Measurements from ENCODE around the gene NPHP4.

GRCh38 chr1:6035303-6035702 is 43.1 kb upstream of the NPHP4 start:
- TF ChIP-seq POLR2AphosphoS5 (IDR thresholded peaks at IDR 0.05; ENCODE audit: borderline replicate concordance, low read depth, low read length): no peak
- TF ChIP-seq EZH2 (IDR thresholded peaks at IDR 0.05): no peak
- TF ChIP-seq FOXP2 (optimal IDR thresholded peaks at IDR 0.05; ENCODE audit: control extremely low read depth, extremely low read length, insufficient read depth): no peak

Measured in SK-N-MC (cell line).